HG02588 (cell line): ENCODE measurements around the gene CTRL.

ENCODE experiments used
- ATAC-seq: cut with Tn5 transposase; IDR thresholded peaks from one replicate; pipeline ENCODE4 v1.9.1; 2021; ENCODE audit warnings: mild to moderate bottlenecking, moderate library complexity; ENCODE audit not compliant: unreplicated experiment

The CTRL gene

DNA sequence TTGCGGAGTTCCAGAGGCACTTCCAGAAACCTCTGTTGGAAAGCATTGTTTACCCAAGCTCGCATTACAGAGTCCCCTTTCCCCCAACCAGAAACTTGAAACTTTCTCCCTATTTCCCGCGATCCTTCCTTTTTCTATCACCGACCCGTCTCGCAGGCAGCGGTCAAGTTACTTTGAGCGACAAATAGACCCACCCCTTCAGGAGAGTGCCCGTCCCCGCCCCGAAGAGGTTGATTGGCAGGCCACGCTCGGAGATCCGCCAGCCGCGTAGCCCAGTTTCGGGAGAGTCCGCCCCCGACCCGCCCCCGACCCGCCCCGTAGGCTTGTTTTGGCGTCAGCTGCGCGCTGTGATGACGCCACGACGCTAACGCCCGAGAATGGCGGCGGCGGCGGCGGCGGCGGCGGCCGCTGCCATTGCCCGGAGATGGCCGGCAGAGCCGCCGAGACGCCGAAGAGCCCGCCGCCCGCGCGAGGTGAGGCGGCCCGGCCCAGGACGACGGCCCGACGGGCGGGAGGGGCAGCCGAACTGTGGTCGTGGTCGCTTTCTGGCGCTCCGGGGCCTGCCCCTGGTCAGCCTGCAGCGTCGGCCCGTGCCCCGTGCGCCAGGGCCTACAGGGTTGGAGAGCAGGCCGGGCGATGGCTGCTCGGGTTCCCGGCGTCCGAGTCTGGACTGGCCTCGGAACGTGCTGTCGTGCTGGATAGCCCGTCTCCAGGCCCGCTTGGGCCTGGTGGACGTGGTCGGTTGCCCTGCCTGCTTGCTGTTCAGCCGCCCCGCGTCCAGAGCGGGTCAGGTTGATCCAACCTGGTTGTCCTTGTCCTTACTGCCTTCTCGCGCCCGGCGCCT is 38.5 kb downstream of the CTRL start, which contains the start of gene PSKH1:
TSS of gene PSKH1 (plus strand) at position 356 of the 844 bp plus-strand sequence. CDS start 15,496 bp downstream, outside the sequence.
- ATAC-seq: peak; percentile 71

DNA sequence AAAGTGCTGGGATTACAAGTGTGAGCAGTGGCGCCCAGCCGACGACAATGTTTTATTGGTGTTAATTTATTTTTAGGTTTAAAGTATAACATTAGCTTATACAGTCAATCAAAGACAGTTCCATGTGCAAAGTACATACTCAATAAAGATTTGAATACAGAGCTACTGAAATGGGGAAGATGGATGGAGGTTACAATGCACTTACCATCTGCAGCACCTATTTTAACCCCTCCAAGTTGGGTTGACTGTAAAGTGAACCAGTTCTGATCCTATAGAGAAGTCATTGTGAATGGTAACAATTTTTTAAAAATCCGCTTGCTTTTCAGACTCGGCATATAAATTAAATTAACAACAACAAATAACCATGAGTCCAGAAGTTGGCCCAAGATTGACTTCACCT is 39.3 kb downstream of the CTRL start:
- ATAC-seq: no peak

DNA sequence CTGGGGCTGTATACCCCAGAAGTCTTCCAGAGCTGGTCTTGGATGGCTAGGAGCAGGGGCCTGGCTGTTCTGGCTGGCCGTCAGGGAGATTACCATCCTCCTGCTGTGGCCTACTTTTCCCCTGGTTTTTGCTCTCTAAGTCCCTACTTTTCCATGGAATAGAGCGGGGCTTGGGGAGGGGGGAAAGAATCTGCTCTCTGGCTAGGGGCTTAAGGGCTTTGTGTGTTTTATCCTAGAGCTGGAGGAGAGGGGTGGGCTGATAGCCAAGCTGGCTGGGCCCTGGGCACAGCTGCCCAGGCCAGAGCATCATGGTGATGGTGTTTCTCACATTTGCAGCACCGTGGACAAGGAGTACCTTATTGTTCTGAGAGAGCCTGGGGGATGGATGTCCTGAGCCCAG is 43.3 kb downstream of the CTRL start:
- no peak for ATAC-seq

DNA sequence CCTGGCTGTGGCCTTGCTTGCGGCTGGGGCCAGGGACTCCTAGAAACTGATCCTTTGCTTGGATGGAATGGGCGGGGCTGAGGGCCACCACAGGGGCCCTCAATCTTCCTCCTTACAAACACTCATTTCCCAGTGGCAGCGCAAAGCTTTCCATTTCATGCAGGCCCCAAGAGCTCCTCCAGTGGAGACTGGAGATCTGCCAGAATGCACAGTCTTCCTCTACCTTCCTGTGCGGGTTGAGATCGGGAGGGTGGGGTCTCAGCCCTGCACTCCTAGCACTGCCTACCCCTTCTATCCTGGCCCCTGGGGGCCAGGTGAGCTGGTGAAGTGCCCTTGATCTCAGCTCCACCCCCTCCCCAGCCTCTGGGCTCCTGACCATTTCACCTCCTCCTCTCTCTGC is 45.3 kb downstream of the CTRL start:
- ATAC-seq: no peak

DNA sequence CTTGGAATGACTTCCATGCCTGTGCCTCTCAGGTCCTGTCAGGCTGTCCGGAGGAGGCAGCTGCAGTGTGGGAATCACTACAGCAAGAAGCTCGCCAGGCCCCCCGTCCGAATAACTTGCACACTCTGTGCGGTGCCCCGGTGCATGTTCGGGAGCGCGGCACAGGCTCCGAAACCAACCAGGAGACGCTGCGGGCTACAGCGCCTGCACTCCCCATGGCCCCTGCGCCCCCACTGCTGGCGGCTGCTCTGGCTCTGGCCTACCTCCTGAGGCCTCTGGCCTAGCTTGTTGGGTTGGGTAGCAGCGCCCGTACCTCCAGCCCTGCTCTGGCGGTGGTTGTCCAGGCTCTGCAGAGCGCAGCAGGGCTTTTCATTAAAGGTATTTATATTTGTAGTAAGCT is 45.7 kb downstream of the CTRL start:
- ATAC-seq: no peak

DNA sequence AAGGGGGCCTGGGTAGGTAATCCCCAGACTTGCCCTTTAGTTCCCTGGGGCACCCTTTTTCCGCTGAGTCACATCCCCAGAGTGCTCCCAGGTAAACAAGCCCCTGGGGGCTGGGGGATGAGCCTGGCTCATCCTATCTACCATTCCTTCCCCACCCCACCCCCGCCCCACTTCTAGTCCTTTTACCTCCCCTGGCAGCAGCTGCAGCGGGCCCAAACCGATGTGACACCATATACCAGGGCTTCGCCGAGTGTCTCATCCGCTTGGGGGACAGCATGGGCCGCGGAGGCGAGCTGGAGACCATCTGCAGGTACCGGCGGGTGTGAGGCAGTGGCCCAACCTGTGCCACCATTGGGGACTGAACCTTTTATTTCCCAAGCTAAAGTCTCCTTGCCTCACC is 46.1 kb downstream of the CTRL start:
- no peak for ATAC-seq

DNA sequence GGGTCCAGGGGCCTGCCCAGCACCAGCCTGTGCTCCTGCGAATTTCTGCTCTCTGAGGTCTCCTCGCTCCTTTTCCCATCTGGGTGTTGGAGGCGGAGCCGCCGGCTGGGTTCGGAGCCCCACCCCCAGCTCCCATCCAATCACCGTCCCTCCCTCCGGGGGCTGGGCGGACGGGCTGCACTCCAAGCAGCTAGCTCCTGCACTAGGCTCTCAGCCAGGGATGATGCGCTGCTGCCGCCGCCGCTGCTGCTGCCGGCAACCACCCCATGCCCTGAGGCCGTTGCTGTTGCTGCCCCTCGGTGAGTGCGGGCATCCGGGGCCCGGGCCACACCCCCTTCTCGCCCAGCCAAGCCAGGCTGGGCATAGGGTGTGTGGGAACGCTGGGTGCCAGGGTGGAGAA is 47.0 kb downstream of the CTRL start, which contains the start of gene NRN1L:
TSS of gene NRN1L (plus strand) at position 202 of the 400 bp plus-strand sequence. CDS start at position 221, 19 bp downstream.
- no peak for ATAC-seq

DNA sequence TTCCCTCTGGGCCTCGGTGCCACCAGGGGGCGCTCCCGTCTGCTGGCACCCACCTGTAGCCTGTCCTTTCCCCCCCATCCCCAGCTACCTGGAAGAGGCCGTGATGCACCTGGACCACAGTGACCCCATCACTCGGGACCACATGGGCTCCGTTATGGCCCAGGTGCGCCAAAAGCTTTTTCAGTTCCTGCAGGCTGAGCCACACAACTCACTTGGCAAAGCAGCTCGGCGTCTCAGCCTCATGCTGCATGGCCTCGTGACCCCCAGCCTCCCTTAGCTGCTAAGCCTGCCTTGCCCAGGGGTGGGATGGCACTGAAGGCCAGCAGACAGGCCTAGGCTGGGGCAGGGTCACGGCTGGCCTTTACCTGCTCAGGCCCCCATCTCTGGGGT is 47.8 kb downstream of the CTRL start:
- ATAC-seq: no peak

DNA sequence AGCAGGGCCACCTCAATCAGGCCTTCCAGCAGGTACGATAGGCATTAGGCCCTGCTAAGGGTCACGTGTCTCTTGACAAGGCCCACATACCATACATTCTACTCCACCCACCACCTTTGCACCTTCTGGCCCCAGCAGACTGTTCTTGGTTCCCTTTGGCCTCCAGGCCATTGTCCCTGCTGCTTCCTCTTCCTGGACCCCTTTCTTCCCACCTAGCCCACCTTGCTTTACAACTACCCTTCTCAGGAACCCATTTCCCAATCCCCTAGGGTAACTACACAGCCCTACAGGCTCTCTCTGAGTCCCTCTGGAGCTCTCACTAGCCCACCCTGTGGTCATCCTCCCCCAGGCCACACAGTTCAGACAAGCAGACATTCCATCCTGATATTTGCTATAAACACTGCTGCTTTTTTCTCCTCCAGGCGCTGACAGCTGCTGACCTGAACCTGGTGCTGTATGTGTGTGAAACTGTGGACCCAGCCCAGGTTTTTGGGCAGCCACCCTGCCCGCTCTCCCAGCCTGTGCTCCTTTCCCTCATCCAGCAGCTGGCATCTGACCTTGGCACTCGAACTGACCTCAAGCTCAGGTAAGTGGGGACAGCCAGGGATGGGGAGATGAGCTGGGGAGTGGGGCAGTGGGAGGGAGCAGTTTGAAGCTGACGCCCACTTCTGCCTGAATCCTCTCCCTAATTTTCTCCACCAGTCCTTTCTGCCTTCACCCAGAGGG is 48.4 kb downstream of the CTRL start:
- ATAC-seq: no peak

DNA sequence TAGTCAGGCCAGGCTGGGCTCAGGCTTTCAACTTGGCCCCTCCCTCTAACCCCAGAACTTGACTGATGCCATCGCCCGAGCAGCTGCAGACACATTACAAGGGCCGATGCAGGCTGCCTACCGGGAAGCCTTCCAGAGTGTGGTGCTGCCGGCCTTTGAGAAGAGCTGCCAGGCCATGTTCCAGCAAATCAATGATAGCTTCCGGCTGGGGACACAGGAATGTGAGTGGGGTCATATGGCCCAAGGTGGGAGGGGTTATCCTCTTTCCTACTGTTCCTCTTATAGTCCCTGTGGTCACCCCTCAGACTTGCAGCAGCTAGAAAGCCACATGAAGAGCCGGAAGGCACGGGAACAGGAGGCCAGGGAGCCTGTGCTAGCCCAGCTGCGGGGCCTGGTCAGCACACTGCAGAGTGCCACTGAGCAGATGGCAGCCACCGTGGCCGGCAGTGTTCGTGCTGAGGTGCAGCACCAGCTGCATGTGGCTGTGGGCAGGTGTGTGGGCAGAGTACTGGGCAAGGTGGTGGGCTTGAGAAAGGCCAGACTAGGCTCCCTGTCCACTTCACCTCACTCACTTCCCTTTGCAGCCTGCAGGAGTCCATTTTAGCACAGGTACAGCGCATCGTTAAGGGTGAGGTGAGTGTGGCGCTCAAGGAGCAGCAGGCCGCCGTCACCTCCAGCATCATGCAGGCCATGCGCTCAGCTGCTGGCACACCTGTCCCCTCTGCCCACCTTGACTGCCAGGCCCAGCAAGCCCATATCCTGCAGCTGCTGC is 49.1 kb downstream of the CTRL start:
- no peak for ATAC-seq

DNA sequence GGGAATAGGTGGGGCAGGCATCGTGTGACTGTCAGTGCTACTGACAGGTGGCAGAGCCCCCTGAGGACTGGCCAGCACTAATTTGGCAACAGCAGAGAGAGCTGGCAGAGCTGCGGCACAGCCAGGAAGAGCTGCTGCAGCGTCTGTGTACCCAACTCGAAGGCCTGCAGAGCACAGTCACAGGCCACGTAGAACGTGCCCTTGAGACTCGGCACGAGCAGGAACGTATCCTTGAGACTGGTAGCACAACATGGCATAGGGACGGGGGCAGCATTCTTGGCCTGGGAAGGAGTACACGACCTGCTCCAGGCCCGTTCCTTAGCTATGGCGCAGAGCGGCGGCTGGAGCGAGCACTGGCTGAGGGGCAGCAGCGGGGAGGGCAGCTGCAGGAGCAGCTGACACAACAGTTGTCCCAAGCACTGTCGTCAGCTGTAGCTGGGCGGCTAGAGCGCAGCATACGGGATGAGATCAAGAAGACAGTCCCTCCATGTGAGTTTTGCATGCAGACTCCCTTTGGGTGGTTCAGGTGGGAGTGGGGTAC is 50.0 kb downstream of the CTRL start:
- no peak for ATAC-seq

DNA sequence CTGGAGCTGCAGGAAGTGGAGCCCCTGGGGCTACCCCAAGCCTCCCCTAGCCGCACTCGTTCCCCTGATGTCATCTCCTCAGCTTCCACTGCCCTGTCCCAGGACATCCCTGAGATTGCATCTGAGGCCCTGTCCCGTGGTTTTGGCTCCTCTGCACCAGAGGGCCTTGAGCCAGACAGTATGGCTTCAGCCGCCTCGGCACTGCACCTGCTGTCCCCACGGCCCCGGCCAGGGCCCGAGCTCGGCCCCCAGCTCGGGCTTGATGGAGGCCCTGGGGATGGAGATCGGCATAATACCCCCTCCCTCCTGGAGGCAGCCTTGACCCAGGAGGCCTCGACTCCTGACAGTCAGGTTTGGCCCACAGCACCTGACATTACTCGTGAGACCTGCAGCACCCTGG is 51.1 kb downstream of the CTRL start:
- no peak for ATAC-seq

DNA sequence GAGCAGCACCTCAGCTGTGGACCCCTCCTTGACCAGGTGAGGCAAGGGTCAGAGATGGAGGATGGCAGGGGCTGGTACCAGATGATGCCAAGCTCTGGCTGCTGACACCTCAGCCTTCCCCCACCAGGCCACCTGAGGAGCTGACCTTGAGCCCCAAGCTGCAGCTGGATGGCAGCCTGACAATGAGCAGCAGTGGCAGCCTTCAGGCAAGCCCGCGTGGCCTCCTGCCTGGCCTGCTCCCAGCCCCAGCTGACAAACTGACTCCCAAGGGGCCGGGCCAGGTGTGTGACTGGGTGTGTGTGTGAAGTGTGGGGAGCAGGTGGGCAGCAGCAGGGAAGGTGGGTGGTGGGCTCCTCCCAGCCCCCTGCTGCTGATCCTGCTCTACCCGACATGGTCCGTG is 51.7 kb downstream of the CTRL start:
- ATAC-seq: no peak
